ENCODE data around the gene IPMK. TPM values are rescaled to one million over a fixed set of nuclear protein-coding genes. Genes with fewer than 3 reads are reported as not detected.

IPMK gene
- total and polyA plus RNA-seq, 3 experiments from 2014 or later = 1.6 to 7.6 (median 7.0) TPM

DNA sequence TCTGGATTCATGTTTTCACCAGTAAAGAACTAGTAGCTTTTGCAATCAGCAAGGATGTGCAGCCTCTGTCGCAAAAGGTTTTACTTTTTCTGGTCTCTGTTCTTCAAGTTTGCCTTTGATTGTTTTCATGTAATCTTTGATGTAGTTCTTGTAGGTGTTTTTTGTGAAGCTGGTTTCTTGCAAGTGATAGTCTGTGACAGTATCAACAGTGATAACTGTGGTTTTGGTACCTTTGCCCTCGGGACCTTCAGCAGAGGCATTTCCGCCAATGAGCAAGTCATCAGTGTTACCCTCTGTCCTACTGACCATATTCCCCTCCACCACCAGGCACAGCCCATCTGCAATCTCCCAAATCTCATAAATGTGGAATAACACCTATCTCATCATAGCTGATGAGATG, 55.1 kb downstream of the IPMK start:
- no peak overlapping the region for H3K4me3 ChIP-seq (ENCODE audit: low read length)
- Mint-ChIP-seq H3K4me1 (peaks cover 4 to 7% (median 7%) of the 10 kb centered on the region in 3 donors), H3K36me3 (peaks cover 13 to 57% (median 34%) of the 10 kb centered on the region in 3 donors), H3K4me3 (no peak overlapping the region), H3K27me3 (no peaks in the 10 kb centered on the region), H3K9me3 (peaks cover 0 to 5% (median 0%) of the 10 kb centered on the region in 5 donors), H3K27ac (peak overlapping the region in 2 of 8 donors; percentile 73 to 79)
- H3K9me3 ChIP-seq (ENCODE audit: low read length) = no peaks in the 10 kb centered on the region
- no peak overlapping the region for H3K27ac ChIP-seq (ENCODE audit: low read depth, low read length)
- H3K4me1 ChIP-seq (ENCODE audit: insufficient read depth, low read length) = no peaks in the 10 kb centered on the region
- no peaks in the 10 kb centered on the region for H3K27me3 ChIP-seq (ENCODE audit: insufficient read depth, low read length, poor library complexity, severe bottlenecking)
- POLR2A ChIA-PET = no interaction called here
- CTCF ChIA-PET = no interaction called here
- DNase-seq = peak in 1 of 5 donors; percentile 30
- H3K36me3 ChIP-seq (ENCODE audit: insufficient read depth, low read length) = no peaks in the 10 kb centered on the region

DNA sequence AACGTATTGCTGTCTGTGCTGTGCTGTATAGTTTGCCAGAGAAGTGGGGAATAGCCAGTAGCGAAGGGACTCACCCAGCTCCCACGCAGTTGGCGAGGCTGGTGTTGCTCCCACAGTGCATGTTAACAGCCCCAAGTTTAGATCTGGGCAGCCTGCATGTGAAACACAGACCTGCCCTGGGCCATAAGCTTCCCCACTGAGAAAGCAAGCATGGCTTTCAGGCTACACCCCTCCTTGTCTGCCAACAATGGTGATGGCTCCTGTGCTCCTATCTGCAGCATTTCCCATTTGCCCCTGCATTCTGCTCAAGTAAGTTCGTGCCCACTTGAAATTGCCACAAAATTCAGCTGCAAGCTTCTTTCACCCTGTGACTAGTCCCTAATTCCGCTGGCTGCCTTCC, 57.5 kb downstream of the IPMK start:
- Histone ChIP-seq H3K27me3 (ENCODE audit: insufficient read depth, low read length, poor library complexity, severe bottlenecking) (no peaks in the 10 kb centered on the region), H3K4me3 (ENCODE audit: low read length) (no peak overlapping the region), H3K36me3 (ENCODE audit: insufficient read depth, low read length) (no peaks in the 10 kb centered on the region), H3K27ac (ENCODE audit: low read depth, low read length) (no peak overlapping the region), H3K4me1 (ENCODE audit: insufficient read depth, low read length) (no peaks in the 10 kb centered on the region), H3K9me3 (ENCODE audit: low read length) (no peaks in the 10 kb centered on the region)
- H3K4me3 Mint-ChIP-seq = no peak overlapping the region
- H3K27ac Mint-ChIP-seq = no peak overlapping the region
- H3K4me1 Mint-ChIP-seq = peaks cover 4 to 7% (median 7%) of the 10 kb centered on the region in 3 donors
- ChIA-PET CTCF (no interaction called here), POLR2A (no interaction called here)
- no peak for DNase-seq
- H3K27me3 Mint-ChIP-seq = no peaks in the 10 kb centered on the region
- peaks cover 15 to 49% (median 36%) of the 10 kb centered on the region in 3 donors for H3K36me3 Mint-ChIP-seq
- peaks cover 0 to 5% (median 0%) of the 10 kb centered on the region in 5 donors for H3K9me3 Mint-ChIP-seq

DNA sequence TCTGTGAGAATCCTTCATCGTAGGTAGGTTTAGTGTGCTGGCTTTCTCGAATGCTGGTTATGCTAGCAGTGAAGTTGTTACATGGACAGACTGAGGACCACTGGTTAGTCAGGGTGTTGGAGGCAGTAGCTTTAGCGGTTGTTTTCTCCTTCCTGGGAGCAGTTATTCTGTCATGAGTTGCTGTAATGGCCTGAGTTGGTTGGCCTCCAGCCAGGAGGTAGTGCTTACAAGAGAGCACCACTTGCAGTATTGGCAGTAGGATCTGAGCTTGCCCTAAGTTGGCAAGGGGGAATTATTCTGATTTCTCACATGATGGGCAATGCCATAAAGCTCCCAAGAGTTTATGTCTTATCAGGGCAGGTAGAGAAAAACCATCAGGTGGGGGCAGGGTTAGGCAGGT, 58.0 kb downstream of the IPMK start:
- Histone ChIP-seq H3K9me3 (ENCODE audit: low read length) (no peaks in the 10 kb centered on the region), H3K4me3 (ENCODE audit: low read length) (no peak overlapping the region), H3K27me3 (ENCODE audit: insufficient read depth, low read length, poor library complexity, severe bottlenecking) (no peaks in the 10 kb centered on the region), H3K27ac (ENCODE audit: low read depth, low read length) (no peak overlapping the region), H3K36me3 (ENCODE audit: insufficient read depth, low read length) (no peaks in the 10 kb centered on the region), H3K4me1 (ENCODE audit: insufficient read depth, low read length) (no peaks in the 10 kb centered on the region)
- Mint-ChIP-seq H3K4me1 (peaks cover 0 to 7% (median 7%) of the 10 kb centered on the region in 3 donors), H3K4me3 (no peak overlapping the region), H3K36me3 (peaks cover 12 to 45% (median 36%) of the 10 kb centered on the region in 3 donors), H3K27ac (peak overlapping the region in 1 of 8 donors; percentile 90), H3K9me3 (peaks cover 0 to 5% (median 0%) of the 10 kb centered on the region in 5 donors), H3K27me3 (no peaks in the 10 kb centered on the region)
- DNase-seq = no peak
- ChIA-PET CTCF (no interaction called here), POLR2A (no interaction called here)

DNA sequence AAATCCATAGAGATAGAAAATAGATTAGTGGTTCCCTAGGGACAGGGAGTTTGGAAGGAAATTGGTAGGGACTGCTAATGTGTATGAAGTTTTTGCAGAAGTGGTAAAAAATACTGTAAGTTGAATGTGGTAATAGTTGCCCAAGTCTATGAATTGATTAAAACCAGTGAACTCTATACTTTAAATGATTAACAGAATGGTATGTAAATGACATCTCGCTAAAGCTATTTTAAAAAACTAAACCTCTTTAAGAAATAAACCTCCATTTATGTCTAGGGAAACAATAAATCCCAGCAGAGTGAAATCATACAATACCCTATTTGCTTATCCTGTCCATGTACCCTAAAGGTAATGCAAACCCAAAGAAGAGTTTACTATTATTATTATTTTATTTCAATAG, 61.4 kb downstream of the IPMK start:
- POLR2A ChIA-PET = no interaction called here
- CTCF ChIA-PET = no interaction called here

DNA sequence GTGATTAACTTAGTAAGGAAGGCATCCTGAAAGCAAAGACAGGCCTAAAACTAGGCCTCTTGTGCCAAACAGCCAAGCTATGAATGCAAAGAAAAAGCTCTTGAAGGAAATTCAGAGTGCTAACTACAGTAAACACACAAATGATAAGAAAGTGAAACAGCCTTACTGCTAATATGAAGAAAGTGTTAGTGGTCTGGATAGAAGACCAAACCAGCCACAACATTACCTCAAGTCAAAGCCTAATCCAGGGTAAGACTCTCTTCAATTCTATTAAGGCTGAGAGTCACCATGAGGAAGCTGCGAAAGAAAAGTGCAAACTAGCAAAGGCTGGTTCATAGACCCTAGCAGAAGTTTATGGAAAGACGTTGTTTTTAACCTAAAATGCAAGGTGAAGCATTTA, 66.0 kb downstream of the IPMK start:
- CTCF ChIA-PET = no interaction called here

More for the DNA sequence above, 61.4 kb downstream of the IPMK start:
- peaks cover 0 to 5% (median 0%) of the 10 kb centered on the region in 5 donors for H3K9me3 Mint-ChIP-seq
- H3K27ac ChIP-seq (ENCODE audit: low read depth, low read length) = no peak overlapping the region
- H3K36me3 ChIP-seq (ENCODE audit: insufficient read depth, low read length) = no peaks in the 10 kb centered on the region
- peaks cover 0 to 4% (median 4%) of the 10 kb centered on the region in 3 donors for H3K4me1 Mint-ChIP-seq
- H3K9me3 ChIP-seq (ENCODE audit: low read length) = no peaks in the 10 kb centered on the region
- H3K4me3 Mint-ChIP-seq = no peak overlapping the region
- no peak overlapping the region for H3K4me3 ChIP-seq (ENCODE audit: low read length)
- H3K27me3 ChIP-seq (ENCODE audit: insufficient read depth, low read length, poor library complexity, severe bottlenecking) = no peaks in the 10 kb centered on the region
- H3K4me1 ChIP-seq (ENCODE audit: insufficient read depth, low read length) = no peaks in the 10 kb centered on the region
- H3K27me3 Mint-ChIP-seq = no peaks in the 10 kb centered on the region
- H3K27ac Mint-ChIP-seq = no peak overlapping the region
- DNase-seq = no peak
- H3K36me3 Mint-ChIP-seq = peaks cover 10 to 33% (median 24%) of the 10 kb centered on the region in 3 donors

DNA sequence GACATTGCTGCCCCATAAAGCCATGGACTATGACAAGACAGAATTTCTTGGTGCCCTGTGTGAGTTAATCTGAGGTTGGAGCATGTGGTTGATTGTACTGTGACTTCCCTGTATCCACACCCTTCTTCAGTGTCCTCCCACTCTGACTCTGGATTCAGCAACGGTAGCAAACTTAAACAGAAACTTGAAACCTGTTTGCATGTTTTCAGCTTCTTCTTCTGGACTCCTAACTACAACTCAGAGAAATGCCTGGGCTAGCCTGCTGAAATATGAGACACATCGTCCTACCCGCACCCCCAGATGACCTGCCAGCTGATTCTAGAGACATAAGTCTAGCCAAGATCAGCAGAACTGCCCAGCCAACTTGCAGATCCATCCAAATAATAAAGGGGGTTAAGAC, 78.4 kb downstream of the IPMK start:
- Mint-ChIP-seq H3K4me3 (no peak overlapping the region), H3K9me3 (no peaks in the 10 kb centered on the region), H3K4me1 (no peaks in the 10 kb centered on the region), H3K27ac (no peak overlapping the region), H3K36me3 (peaks cover 0 to 3% (median 0%) of the 10 kb centered on the region in 3 donors), H3K27me3 (peaks cover 2 to 9% of the 10 kb centered on the region in 2 donors)
- ChIA-PET POLR2A (no interaction called here), CTCF (no interaction called here)
- Histone ChIP-seq H3K9me3 (ENCODE audit: low read length) (no peaks in the 10 kb centered on the region), H3K27ac (ENCODE audit: low read depth, low read length) (no peak overlapping the region), H3K4me3 (ENCODE audit: low read length) (no peak overlapping the region), H3K4me1 (ENCODE audit: insufficient read depth, low read length) (no peaks in the 10 kb centered on the region), H3K27me3 (ENCODE audit: insufficient read depth, low read length, poor library complexity, severe bottlenecking) (no peaks in the 10 kb centered on the region), H3K36me3 (ENCODE audit: insufficient read depth, low read length) (no peaks in the 10 kb centered on the region)
- DNase-seq = no peak

More for the DNA sequence above, 66.0 kb downstream of the IPMK start:
- POLR2A ChIA-PET = no interaction called here
- peaks cover 0 to 1% of the 10 kb centered on the region in 2 donors for H3K27me3 Mint-ChIP-seq
- Histone ChIP-seq H3K36me3 (ENCODE audit: insufficient read depth, low read length) (no peaks in the 10 kb centered on the region), H3K27me3 (ENCODE audit: insufficient read depth, low read length, poor library complexity, severe bottlenecking) (no peaks in the 10 kb centered on the region), H3K27ac (ENCODE audit: low read depth, low read length) (no peak overlapping the region), H3K9me3 (ENCODE audit: low read length) (no peaks in the 10 kb centered on the region), H3K4me1 (ENCODE audit: insufficient read depth, low read length) (no peaks in the 10 kb centered on the region), H3K4me3 (ENCODE audit: low read length) (no peak overlapping the region)
- no peaks in the 10 kb centered on the region for H3K9me3 Mint-ChIP-seq
- H3K4me1 Mint-ChIP-seq = peaks cover 0 to 4% (median 4%) of the 10 kb centered on the region in 3 donors
- no peak for DNase-seq
- no peak overlapping the region for H3K4me3 Mint-ChIP-seq
- H3K27ac Mint-ChIP-seq = peak overlapping the region in 2 of 8 donors; percentile 47 to 58
- H3K36me3 Mint-ChIP-seq = peaks cover 5 to 19% (median 13%) of the 10 kb centered on the region in 3 donors

DNA sequence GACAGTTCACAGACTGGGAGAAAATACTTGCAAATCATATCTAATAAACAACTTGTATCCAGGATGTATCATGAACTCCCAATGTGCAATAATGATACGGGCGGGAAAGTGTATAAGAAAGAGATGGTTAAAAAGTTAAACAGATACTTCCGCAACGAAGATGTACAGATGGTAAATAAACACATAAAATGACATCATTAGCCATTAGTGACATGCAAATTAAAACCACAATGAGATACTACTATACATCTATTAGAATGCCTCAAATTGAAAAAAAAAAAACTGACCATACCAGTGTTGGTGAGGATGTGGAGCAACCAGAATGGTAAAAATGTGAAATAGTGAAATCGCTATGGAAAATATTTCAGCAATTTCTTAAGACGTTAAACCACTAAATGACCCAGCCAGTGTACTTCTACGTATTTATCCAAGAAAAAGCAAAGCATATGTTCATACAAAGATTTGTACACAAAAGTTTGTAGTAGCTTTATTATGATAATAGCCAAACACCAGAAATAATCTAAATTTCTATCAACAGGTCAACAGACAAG, 83.5 kb downstream of the IPMK start:
- Histone ChIP-seq H3K4me1 (ENCODE audit: insufficient read depth, low read length) (no peaks in the 10 kb centered on the region), H3K36me3 (ENCODE audit: insufficient read depth, low read length) (no peaks in the 10 kb centered on the region), H3K27ac (ENCODE audit: low read depth, low read length) (no peak overlapping the region), H3K4me3 (ENCODE audit: low read length) (no peak overlapping the region), H3K27me3 (ENCODE audit: insufficient read depth, low read length, poor library complexity, severe bottlenecking) (no peaks in the 10 kb centered on the region), H3K9me3 (ENCODE audit: low read length) (no peaks in the 10 kb centered on the region)
- H3K36me3 Mint-ChIP-seq = peaks cover 0 to 2% (median 0%) of the 10 kb centered on the region in 3 donors
- no peaks in the 10 kb centered on the region for H3K4me1 Mint-ChIP-seq
- H3K27me3 Mint-ChIP-seq = peaks cover 6 to 12% of the 10 kb centered on the region in 2 donors
- ChIA-PET POLR2A (no interaction called here), CTCF (no interaction called here)
- no peak overlapping the region for H3K27ac Mint-ChIP-seq
- DNase-seq = no peak
- H3K4me3 Mint-ChIP-seq = no peak overlapping the region
- no peaks in the 10 kb centered on the region for H3K9me3 Mint-ChIP-seq

DNA sequence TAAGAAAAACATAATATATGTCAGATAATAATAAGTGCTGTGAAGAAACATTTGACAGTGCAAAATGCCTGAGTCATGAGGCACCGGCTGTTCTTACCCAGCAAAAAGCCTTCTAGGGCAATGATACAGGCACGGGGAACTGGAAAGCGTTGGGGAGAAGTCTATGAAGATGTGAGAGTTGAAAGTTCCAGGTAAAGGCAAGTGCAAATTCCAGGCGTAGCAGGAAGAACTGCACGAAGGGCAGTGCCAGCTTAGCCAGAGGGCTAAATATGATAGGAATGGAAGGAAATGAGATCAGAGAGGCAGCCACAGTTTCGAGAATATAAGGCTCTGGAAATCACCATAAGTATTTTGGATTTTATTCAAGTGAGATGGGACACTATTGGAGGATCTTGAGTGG, 87.0 kb downstream of the IPMK start:
- no peak overlapping the region for H3K4me3 Mint-ChIP-seq
- Histone ChIP-seq H3K4me3 (ENCODE audit: low read length) (no peak overlapping the region), H3K4me1 (ENCODE audit: insufficient read depth, low read length) (no peaks in the 10 kb centered on the region), H3K27ac (ENCODE audit: low read depth, low read length) (no peak overlapping the region), H3K27me3 (ENCODE audit: insufficient read depth, low read length, poor library complexity, severe bottlenecking) (no peaks in the 10 kb centered on the region), H3K36me3 (ENCODE audit: insufficient read depth, low read length) (no peaks in the 10 kb centered on the region), H3K9me3 (ENCODE audit: low read length) (no peaks in the 10 kb centered on the region)
- H3K27me3 Mint-ChIP-seq = peaks cover 6 to 7% of the 10 kb centered on the region in 2 donors
- no peaks in the 10 kb centered on the region for H3K9me3 Mint-ChIP-seq
- no peaks in the 10 kb centered on the region for H3K4me1 Mint-ChIP-seq
- H3K27ac Mint-ChIP-seq = no peak overlapping the region
- POLR2A ChIA-PET = no interaction called here
- H3K36me3 Mint-ChIP-seq = peaks cover 0 to 2% (median 0%) of the 10 kb centered on the region in 3 donors
- CTCF ChIA-PET = interaction anchor here (1.1 kb wide), 1 partner anchor 110 kb away, joined by 6 read pairs; no protein-coding TSS in a partner anchor
- DNase-seq = no peak

Measured in CD8-positive, alpha-beta memory T cell (primary cell).